Mucosa of descending colon (tissue), 3 donors: ENCODE data around the gene ATIC. TPM values are rescaled to one million over a fixed set of nuclear protein-coding genes. Genes with fewer than 3 reads are reported as not detected.

Source experiments
- ATAC-seq: fragments of 200-7000 bp; cut with Tn5 transposase; one replicate; pipeline ENCODE4 v1.9.1; 2020; ENCODE audit warnings: mild to moderate bottlenecking, moderate library complexity
- DNase-seq, 3 donors: peaks; one replicate each; pipeline ENCODE4 v3.0.0-alpha.2; 2020
- H3K36me3 ChIP-seq: fragments of 200-600 bp; one replicate; pipeline ENCODE4 v1.8.0; 2021; ENCODE audit warnings: low read depth, mild to moderate bottlenecking
- H3K4me1 ChIP-seq: fragments of 200-600 bp; one replicate; pipeline ENCODE4 v1.8.0; 2021; ENCODE audit warnings: low read depth, mild to moderate bottlenecking
- H3K4me3 ChIP-seq: fragments of 200-600 bp; one replicate; pipeline ENCODE4 v1.8.0; 2021; ENCODE audit warnings: mild to moderate bottlenecking
- H3K9me3 ChIP-seq: fragments of 200-600 bp; one replicate; pipeline ENCODE4 v1.8.0; 2021; ENCODE audit warnings: mild to moderate bottlenecking
- CTCF ChIP-seq: fragments of 200-600 bp; IDR thresholded peaks from one replicate; pipeline ENCODE4 v1.8.0; 2022; ENCODE audit warnings: antibody characterized with exemption, mild to moderate bottlenecking
- intact Hi-C, 2 donors: fragments of 100-400 bp; cut with DNase I in 1 of 2; cut with micrococcal nuclease in 1 of 2; formaldehyde crosslinking; loops; one replicate each; pipeline versions ENCODE4 v1.11.0 to v1.11.1; 2022; cut with DNase I, micrococcal nuclease
- total RNA-seq, 3 donors: library from RNA; stranded (reverse); fragmentation: NEBNext Ultra II Directional in 2 of 3; extraction: Animal tissue kit (Norgen Biotek cat#: 25700) in 2 of 3; gene quantifications; one replicate each; pipeline versions ENCODE4 v1.2.1 to v1.2.4, GENCODE V29; 2021 to 2023
- donor health status: DM: no; HTN: no; CAD: no; lungs with moderate emphysema.
- donor health status: DM: no; HTN: no; CAD: no.
- donor health status: DM: no; HTN: yes; CAD: no.

Gene ATIC
- total RNA-seq, 3 donors from 2014 or later = 73.8 to 91.2 (median 76.6) TPM

GRCh38 chr2:215399067-215399716 is 87.3 kb downstream of the ATIC start:
- Histone ChIP-seq H3K36me3 (no peaks in the 10 kb centered on the region), H3K9me3 (no peaks in the 10 kb centered on the region), H3K4me3 (no peak overlapping the region), H3K4me1 (no peaks in the 10 kb centered on the region)
- DNase-seq (no peak), ATAC-seq (no peak)
- TF ChIP-seq CTCF = no peak
- intact Hi-C loops = no loop called here

Other genes starting within 250 kb of the ATIC start
- 1 to 10 TPM in 1 of 3 donors, under 1 TPM in 1, not detected in 1; 0.05 to 1.1 TPM for gene ABCA12, start 173.4 kb upstream of the ATIC start, total RNA-seq
- 1,000 to 10,000 TPM in 1 of 3 donors, 100 to 1,000 TPM in 1, 10 to 100 TPM in 1; 30.3 to 1,060 (median 208) TPM for gene FN1, start 124.0 kb downstream of the ATIC start, total RNA-seq